Muscle of arm (tissue), 14 donors: Measurements from ENCODE around the gene MRPS16. TPM values are rescaled to one million over a fixed set of nuclear protein-coding genes. Genes with fewer than 3 reads are reported as not detected.
"Not testable (repeated sequence)": the region's sequence is repeated elsewhere in the genome, so short reads cannot be mapped to it uniquely, and the experiment has no call there.

ENCODE experiments used
- DNase-seq: peaks from one replicate; pipeline ENCODE4 v3.0.0-alpha.2; 2013
- long read RNA-seq, 11 donors: transcript quantifications; one replicate each; lab custom pipeline, GENCODE V29; 2026
- polyA plus RNA-seq, 12 donors: library from polyadenylated mRNA; unstranded; fragments of 120-200 nt; gene quantifications; one replicate each; pipeline ENCODE4 v1.2.1, GENCODE V29; 2013; ENCODE audit not compliant: insufficient read length in 12 of 12

The MRPS16 gene
- 100 to 1,000 TPM in 1 of 12 donors, 10 to 100 TPM in 10, not detected in 1; 51.1 to 160 (median 67.6) TPM for polyA plus RNA-seq
- long read RNA-seq, donor 1, transcript MRPS16-205 (3 exons, 2,580 nt) = minor isoform, 5 of 72 reads
- long read RNA-seq, donor 1, transcript MRPS16-202 (3 exons, 2,634 nt) = major isoform, 54 of 72 reads
- long read RNA-seq, donor 1, partial matches to known transcripts = 11 of 72 reads
- long read RNA-seq, donor 1, other reads (novel, unspliced or antisense) = 0 of 72 reads
- long read RNA-seq, donor 2, transcript MRPS16-202 (3 exons, 2,634 nt) = major isoform, 73 of 77 reads
- long read RNA-seq, donor 2, partial matches to known transcripts = 0 of 77 reads
- long read RNA-seq, donor 2, other reads (novel, unspliced or antisense) = 0 of 77 reads
- long read RNA-seq, donor 3, transcript MRPS16-202 (3 exons, 2,634 nt) = major isoform, 23 of 29 reads
- long read RNA-seq, donor 3, partial matches to known transcripts = 6 of 29 reads
- long read RNA-seq, donor 3, other reads (novel, unspliced or antisense) = 0 of 29 reads
- long read RNA-seq, donor 4, transcript MRPS16-202 (3 exons, 2,634 nt) = major isoform, 22 of 22 reads
- long read RNA-seq, donor 4, partial matches to known transcripts = 0 of 22 reads
- long read RNA-seq, donor 4, other reads (novel, unspliced or antisense) = 0 of 22 reads
- long read RNA-seq, donor 5 = 0 reads
- long read RNA-seq, donor 6, transcript MRPS16-202 (3 exons, 2,634 nt) = major isoform, 29 of 29 reads
- long read RNA-seq, donor 6, partial matches to known transcripts = 0 of 29 reads
- long read RNA-seq, donor 6, other reads (novel, unspliced or antisense) = 0 of 29 reads
- long read RNA-seq, donor 7, transcript MRPS16-202 (3 exons, 2,634 nt) = major isoform, 26 of 26 reads
- long read RNA-seq, donor 7, partial matches to known transcripts = 0 of 26 reads
- long read RNA-seq, donor 7, other reads (novel, unspliced or antisense) = 0 of 26 reads
- long read RNA-seq, donor 8, transcript MRPS16-202 (3 exons, 2,634 nt) = major isoform, 63 of 64 reads
- long read RNA-seq, donor 8, partial matches to known transcripts = 0 of 64 reads
- long read RNA-seq, donor 8, other reads (novel, unspliced or antisense) = 0 of 64 reads
- long read RNA-seq, donor 9, transcript MRPS16-202 (3 exons, 2,634 nt) = major isoform, 31 of 33 reads
- long read RNA-seq, donor 9, partial matches to known transcripts = 0 of 33 reads
- long read RNA-seq, donor 9, other reads (novel, unspliced or antisense) = 0 of 33 reads
- long read RNA-seq, donor 10, transcript MRPS16-202 (3 exons, 2,634 nt) = major isoform, 51 of 61 reads
- long read RNA-seq, donor 10, partial matches to known transcripts = 5 of 61 reads
- long read RNA-seq, donor 10, other reads (novel, unspliced or antisense) = 0 of 61 reads
- long read RNA-seq, donor 11, transcript MRPS16-202 (3 exons, 2,634 nt) = major isoform, 40 of 136 reads
- long read RNA-seq, donor 11, partial matches to known transcripts = 93 of 136 reads
- long read RNA-seq, donor 11, other reads (novel, unspliced or antisense) = 0 of 136 reads

DNA sequence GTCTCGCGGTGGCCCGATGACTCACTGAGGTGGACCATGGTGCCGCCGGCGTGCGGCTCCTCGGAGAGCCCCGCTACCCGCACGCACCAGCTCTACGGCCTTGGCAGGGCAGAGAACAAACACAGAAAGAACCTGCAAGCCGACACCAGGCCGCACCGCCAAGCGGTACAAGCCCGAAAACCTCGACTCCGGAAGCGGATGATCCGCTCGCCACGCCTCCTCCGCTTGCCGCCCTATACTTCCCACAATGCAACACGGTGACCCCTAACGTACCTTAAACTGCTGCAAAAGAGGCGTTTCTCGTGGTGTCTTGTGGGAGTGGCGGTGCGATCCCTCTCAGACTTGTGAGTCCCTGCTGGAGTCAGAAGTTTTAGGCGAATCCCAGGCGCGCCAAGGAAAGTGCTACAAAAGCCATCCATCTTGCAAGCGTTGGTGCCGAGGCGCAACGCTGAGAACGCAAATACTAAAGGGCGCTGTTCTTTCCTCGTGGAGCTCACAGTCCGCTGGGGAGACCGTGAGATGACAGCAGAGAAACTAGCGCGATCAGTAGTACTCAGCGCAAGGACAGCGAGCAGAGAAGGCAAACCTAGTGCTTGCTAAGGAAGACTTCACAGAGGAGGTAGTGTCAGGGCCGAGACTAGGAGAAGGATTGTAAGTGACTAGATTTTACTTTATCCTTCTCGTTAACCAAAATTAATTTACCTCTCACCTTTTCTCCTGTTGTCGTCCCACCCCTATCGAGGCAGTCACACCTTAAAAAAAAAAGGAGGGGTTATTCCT, at the start of gene MRPS16:
MRPS16 (minus strand) TSS at position 200 of the 780 bp plus-strand sequence; CDS start at position 38, 162 bp downstream.
- DNase-seq = peak; percentile 96

DNA sequence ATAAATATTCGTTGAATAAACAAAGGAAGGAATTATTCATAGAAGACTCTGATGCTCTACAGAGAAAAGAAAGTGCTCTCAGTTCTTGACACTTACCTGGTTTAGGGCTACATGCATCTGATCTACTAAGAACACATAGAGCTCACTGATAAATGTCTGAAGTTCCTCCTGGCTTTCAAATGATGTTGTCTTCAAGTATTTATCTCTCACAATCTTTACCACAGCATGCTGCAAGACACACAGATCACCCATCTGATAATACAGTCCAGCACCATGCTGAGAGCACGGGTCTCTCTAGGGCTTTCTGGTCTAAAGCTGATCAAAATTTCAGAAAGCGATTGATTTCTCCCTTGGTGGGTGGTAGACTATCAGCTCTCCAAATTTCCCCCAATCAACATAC, 44.5 kb upstream of the MRPS16 start:
- no peak for DNase-seq

DNA sequence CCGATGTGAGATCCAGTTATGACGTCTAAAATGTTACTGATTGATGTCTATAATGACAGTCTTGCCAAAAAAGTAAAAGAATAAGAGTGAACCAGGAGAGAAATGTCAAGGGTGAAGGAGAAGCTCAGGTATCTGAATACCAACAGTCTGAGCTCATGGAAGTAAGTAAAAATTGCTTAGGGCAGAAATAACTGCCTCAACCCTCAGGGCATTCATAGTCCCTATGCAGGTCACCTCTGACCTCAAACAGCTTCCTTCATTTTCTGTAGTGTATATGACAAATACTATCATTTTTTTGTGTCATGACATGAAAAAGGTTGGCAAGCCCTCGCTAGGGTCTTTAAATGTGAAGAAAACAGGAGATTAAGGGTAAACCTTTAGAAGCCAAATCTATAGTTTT, 41.0 kb upstream of the MRPS16 start:
- DNase-seq = no peak

DNA sequence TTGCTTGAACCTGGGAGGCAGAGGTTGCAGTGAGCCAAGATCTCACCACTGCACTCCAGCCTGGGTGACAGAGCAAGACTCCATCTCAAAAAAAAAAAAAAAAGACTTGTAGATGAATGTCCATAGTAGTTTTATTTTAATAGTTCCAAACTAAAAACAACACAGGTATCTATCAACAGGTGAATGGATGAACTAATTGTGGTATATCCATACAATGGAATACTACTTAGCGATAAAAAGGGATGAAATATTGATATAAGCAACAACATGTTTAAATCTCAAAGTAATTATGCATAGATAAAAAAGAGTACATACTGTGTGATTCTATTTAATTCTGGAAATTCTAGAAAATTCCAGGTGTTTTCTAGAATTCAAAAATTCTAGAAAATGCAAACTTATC, 37.5 kb upstream of the MRPS16 start:
- no peak for DNase-seq

DNA sequence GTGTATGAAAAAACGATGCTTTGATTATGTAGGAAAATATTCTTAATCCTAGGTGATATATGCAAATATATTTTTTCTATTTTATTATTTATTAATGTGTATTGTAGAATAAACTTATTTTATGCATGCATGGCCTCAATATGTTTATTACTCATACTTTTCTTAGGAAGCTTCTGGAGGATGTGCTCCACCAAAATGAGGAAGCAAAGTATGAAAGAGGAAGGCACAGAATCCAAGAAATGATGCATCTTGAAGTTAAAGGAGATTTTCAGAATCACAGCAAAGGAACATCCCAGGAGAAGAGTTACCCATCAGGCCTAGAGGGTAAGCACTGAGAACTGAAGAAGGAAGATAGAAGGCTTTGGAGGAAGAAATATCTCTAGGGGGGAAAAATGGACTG, 35.0 kb upstream of the MRPS16 start:
- DNase-seq = no peak

DNA sequence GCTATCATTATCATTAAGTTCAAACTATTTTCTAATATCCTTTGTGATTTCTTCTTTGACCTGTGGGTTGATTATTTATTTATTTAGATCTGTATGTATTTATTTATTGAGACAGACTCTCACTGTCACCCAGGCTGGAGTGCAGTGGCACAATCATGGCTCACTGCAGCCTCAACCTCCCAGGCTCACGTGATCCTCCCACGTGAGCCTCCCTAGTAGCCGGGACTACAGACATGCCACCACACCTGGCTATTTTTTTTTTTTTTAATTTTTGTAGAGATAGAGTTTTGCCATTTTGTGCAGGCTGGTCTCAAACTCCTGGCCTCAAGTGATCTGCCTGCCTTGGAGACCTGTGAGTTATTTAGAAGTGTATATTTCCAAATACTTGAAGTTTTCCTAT, 28.7 kb upstream of the MRPS16 start:
- no peak for DNase-seq

DNA sequence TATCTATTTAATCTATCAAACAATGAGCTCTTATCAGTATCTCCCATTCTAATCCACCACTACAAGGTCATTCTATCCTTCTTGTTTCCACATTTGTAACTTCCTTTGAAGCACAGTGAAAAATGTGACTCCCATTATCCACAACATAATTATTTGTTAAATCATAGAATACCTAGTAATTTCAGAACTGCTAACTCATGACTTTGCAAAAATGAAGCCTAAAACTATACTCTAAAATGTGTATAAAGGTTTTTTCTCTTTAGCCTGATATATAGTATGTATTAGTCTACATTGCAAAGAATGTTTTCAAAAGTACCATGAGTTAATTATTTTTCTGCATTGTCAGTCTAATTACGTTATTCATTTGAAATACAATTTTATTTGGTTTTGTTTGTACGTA, 12.0 kb upstream of the MRPS16 start:
- no peak for DNase-seq

DNA sequence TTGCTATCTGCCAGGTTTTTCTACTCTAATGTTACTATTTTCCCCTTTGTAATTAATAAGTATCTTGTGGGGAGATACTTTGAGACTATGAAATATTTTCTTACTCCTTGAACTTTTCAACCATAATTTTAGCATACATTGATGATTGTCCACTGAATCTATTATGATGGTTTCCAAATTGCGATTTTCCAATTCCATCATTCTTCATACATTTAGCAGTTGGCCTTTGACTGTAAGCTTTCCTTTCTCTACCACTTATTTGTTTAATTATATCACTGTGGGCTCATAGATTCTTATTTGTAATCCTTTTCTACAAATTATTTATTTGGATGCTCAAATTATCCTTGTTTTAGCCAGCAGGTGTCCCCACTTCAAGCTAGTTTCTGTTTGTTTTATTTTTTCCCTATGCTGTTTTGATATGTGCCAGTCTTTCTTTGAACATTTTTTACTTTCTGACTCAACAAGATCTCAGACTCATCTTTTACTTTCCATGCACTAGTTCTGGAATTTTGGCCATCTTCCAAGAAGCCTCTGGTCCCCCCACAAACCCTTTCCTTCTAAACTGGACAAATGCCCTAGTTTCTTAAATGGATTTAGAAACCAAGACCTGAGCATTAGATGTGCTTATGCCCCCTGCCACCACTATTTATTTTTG, 11.4 kb upstream of the MRPS16 start:
- DNase-seq = no peak

DNA sequence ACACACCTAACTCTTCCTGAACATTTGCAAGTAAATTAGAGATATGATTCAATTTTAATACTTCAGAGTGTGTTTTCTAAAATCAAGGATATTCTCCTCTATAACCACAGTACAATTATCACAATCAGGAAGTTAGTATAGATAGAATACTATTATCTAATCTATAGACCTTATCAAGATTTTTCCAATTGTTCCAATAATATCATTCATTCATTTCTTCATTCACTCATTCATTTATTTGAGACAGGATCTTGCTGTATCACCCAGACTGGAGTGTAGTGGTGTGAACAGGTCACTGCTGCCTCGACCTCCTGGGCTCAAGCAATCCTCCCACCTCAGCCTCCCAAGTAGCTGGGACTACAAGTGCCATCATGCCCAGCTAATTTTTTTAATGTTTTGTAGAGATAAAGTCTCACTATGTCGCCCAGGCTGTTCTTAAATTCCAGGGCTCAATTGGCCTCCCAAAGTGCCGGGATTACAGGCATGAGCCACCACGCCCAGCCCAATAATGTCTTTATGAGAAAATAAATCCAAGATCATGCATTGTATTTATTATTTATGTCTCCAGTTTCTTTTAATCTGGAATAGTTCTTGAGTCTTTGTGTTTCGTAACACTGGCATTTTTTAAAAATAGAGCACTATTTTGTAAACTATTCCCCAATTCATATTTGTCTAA, 10.6 kb upstream of the MRPS16 start:
- no peak for DNase-seq

DNA sequence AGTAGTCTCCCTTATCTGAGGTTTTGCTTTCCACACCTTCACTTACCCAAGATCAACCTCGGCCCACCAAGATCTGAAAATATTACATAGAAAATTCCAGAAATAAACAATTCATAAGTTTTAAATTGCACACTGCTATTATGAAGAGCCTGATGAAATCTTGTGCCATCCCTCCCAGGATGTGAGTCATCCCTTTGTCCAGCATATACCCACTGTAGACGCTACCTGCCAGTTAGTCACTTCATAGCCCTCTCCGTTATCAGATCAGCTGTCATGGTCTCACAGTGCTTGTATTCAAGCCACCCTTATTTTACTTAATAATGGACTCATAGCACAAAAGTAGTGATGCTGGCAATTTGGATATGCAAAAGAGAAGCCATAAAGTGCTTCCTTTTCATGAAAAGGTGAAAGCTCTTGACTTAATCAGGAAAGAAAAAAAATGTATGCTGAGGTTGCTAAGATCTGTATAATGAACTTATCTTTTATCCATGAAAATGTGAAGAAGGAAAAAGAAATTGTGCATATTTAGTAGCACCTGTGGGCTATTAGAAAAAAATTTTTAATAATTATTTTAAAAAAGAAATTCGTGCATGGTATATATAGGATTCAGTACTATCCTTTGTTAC, 9.8 kb upstream of the MRPS16 start:
- no peak for DNase-seq

DNA sequence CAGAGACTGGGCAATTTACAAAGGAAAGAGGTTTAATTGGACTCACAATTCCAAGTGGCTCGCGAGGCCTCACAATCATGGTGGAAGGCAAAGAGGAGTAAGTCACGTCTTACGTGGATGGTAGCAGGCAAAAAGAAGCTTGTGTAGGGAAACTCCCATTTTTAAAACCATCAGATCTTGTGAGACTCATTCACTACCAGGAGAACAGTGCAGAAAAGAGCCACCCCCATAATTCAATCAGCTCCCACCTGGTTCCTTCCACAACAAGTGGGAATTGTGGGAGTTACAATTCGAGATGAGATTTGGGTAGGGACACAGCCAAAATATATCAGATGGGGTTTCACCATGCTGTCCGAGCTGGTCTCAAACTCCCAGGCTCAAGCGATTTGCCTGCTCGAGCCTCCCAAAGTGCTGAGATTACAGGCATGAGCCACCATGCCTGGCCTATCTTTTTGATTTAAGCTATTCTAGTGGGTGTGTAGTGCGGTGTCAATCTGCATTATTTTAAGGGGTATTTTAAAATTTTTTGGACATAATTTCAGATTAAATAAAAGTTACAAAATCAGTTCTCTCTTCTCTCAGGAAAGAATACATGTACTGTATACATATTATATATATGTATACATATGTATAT, 9.0 kb upstream of the MRPS16 start:
- DNase-seq = no peak

DNA sequence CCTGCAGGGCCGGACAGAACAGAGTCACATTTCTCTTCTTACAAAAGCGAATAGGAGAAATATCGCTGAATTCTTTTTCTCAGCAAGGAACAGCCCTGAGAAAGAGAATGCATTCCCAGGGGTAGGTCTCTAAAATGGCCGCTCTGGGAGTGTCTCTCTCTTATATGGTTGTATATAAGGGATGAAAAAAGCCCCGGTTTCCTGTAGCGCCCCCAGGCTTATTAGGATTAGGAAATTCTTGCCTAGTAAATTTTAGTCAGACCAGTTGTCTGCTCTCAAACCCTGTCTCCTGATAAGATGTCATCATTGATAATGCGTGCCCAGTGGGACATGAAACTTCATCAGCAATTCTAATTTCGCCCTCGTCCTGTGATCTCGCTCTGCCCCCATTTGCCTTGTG, 6.2 kb upstream of the MRPS16 start:
- not testable (repeated sequence) for DNase-seq

DNA sequence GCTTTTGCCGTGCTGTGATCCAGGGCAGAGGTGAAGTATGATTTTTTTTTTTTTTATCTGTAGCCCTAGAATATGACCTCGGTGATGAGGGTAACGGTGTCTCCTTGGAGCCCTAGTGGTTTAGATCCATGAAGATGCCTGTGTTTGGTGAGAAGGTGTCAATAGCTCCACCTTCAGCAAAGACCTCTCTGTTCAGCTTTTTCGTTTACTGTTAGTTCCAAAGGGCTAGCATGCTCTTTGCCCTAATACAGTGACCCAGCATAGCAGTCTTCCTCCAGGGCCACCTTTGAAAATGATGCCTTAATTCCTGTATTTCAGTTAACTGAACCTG, 746 bp upstream of the MRPS16 start:
- no peak for DNase-seq

DNA sequence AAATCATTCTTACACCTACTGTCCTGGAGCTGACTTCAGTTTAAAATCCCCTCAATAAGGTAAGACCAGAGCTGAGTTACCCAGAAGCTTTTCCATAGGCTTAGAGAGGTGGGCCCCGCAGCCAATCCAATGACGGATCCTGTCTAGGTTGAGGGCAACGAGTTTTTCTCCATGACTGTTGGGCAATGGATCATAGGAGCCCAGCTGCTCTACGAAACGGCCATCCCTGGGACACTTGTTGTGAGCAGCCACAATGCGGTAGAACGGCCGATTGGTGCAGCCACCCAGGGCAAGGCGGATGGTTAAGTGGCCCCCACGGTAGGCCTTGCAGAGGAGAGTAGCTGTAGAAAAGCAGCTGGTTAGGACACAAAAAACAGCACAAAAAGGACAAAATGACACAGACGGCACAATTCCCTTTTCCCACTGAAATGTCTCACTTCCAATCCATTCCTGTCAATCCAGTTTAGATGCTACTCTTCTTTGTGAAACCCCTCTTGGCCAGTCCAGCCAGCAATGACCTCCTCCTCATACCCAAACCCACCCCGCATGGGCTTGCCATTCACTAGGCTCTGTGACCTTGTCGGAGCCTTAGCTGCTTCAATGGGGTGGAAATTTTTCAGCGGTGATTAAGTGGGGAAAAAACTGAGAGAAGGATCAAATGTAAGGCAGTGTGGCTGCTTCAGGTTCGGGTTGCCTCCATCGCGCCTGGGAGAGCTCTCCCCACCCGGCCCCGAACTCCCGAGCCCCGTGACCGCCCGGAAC, 580 bp downstream of the MRPS16 start:
- DNase-seq = no peak

DNA sequence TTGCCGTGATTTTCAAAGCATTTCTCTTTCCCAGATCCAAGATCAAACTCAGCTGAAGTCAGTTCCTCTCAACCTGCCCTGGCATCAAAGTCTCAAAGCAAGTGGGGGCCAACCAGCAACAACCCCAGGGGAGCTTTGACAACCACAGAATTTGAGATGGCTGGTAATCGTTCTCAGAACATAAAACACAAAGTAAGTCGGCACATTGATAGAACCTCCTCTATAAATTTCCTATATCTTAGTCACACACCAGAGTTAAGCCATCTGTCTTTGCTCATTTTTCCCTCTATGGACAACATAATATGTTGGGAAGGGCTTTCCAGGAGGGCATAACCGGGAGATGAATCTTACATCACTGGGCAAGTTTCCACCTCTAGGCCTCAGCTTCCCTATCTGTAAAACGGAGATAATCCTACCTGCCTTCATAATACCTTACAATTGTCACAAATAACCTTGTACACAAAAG, 4.2 kb downstream of the MRPS16 start:
- DNase-seq = no peak

DNA sequence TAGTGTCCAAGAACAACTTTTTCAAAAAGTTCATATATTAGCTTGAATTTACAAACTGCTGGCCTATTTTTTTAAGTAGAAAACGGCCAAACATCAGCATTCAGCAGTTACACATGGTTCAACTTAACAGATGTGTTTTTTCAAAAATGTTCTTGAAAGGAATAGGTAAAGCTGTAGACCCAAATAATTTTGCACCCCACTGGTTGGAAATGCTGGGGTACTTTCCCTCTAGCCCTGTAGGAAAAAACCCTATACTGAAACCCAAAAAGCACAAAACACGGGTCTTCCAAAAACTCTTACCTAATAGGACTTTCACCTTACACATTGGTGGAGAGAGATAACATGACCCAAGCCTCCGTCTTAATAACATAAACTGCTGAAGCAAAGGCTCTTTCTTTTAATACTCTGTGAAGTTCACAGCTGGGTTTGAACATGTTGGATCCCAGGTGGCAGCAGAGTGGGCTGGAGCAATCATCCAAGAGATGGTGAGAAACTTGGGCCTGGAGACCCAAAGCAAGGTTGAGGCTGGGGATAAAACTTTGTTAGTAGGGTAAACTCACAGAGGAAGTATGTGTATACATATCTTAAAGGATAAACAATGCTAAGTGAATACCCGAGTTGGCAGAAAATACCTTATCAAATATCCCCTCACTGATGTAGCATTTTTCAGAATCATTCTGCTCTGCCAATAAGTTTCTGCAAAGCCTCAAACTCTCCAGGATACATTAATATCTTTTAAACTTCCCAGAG, 4.8 kb downstream of the MRPS16 start:
- no peak for DNase-seq
